ENCODE results near the gene POLD4. TPM values are rescaled to one million over a fixed set of nuclear protein-coding genes. Genes with fewer than 3 reads are reported as not detected.
"Not testable (repeated sequence)": the region's sequence is repeated elsewhere in the genome, so short reads cannot be mapped to it uniquely, and the experiment has no call there.

POLD4 gene
- polyA plus RNA-seq, 1 experiment, result 119 TPM

- Histone ChIP-seq H3K36me3 (ENCODE audit: control insufficient read depth, insufficient read depth, low read length) (no peaks in the 10 kb centered on the region), H3K4me3 (ENCODE audit: low read depth, low read length) (no peak overlapping the region), H3K27me3 (ENCODE audit: control insufficient read depth, insufficient read depth, low read length) (no peaks in the 10 kb centered on the region)
- ChIA-PET POLR2A (interaction anchor here (1.1 kb wide), 1 partner anchor 10 kb away, joined by 14 read pairs; no protein-coding TSS in a partner anchor), CTCF (interaction anchor here (0.7 to 11.2 kb wide), 10 partner anchors 19 to 241 kb away, joined by 3 to 133 read pairs (median 4); partner anchors contain the start of gene SSH3)
- TF ChIP-seq CTCF (IDR thresholded peaks at IDR 0.05; ENCODE audit: insufficient read depth, low read depth, low read length), result no peak
- no peak for DNase-seq (ENCODE audit: low read depth)
Measured at GRCh38 chr11:67322049-67322448, 31.3 kb downstream of the POLD4 start.

GRCh38 chr11:67321313-67321871, 32.0 kb downstream of the POLD4 start:
- TF ChIP-seq CTCF (IDR thresholded peaks at IDR 0.05; ENCODE audit: insufficient read depth, low read depth, low read length), result no peak
- CTCF ChIA-PET, result interaction anchor here (1.2 to 11.2 kb wide), 5 partner anchors 25 to 60 kb away, joined by 3 to 133 read pairs (median 33); no protein-coding TSS in a partner anchor
- POLR2A ChIA-PET, result no interaction called here
- Histone ChIP-seq H3K4me3 (ENCODE audit: low read depth, low read length) (no peak overlapping the region), H3K27me3 (ENCODE audit: control insufficient read depth, insufficient read depth, low read length) (no peaks in the 10 kb centered on the region), H3K36me3 (ENCODE audit: control insufficient read depth, insufficient read depth, low read length) (no peaks in the 10 kb centered on the region)
- no peak for DNase-seq (ENCODE audit: low read depth)

DNA sequence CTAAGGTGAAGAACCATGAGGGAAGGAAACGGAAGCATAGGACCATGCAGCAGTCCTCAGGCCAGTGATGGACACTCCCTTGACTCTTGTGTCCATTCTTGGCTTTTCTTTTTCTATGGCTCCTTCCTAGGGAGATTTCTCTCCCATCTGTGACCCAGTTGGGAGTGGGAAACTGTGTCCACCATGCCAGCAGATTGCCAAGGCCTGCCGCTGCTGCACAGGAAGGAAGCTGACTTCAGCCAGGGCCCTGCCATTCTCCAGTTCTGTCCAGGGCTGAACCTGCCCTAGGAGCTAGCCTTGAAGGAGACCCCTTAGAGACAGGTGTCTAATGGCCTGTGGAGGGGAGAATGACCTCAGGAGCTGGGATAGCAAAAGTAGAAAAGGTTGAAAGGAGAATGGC, 32.7 kb downstream of the POLD4 start:
- ChIA-PET POLR2A (no interaction called here), CTCF (interaction anchor here (0.8 to 11.2 kb wide), 7 partner anchors 16 to 61 kb away, joined by 3 to 133 read pairs (median 4); partner anchors contain the start of gene POLD4)
- Histone ChIP-seq H3K4me3 (ENCODE audit: low read depth, low read length) (no peak overlapping the region), H3K36me3 (ENCODE audit: control insufficient read depth, insufficient read depth, low read length) (no peaks in the 10 kb centered on the region), H3K27me3 (ENCODE audit: control insufficient read depth, insufficient read depth, low read length) (no peaks in the 10 kb centered on the region)
- no peak for TF ChIP-seq CTCF (IDR thresholded peaks at IDR 0.05; ENCODE audit: insufficient read depth, low read depth, low read length)
- DNase-seq (ENCODE audit: low read depth), result no peak

DNA sequence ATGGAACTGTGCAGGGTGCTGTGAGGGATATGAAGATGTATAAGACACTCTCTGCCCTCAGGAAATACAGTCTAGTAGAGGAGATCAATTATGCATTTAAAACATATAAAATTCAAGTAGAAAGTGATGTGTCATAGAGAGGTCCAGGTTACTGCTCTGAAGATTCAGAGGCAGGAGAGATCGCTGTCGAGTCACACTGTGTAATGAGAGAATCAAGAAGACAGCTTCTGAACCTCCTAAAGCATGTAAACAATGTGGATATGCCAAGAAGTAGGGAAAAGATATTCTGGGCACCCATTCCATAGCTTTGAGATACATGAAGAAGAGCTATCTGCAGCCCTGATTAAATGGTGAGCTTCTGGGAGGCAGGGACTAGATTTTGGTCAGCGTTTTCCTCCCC, 33.3 kb downstream of the POLD4 start:
- no peak for TF ChIP-seq CTCF (IDR thresholded peaks at IDR 0.05; ENCODE audit: insufficient read depth, low read depth, low read length)
- ChIA-PET POLR2A (no interaction called here), CTCF (interaction anchor here (0.8 to 11.2 kb wide), 6 partner anchors 15 to 62 kb away, joined by 3 to 133 read pairs (median 18); partner anchors contain the start of gene POLD4)
- H3K36me3 ChIP-seq (ENCODE audit: control insufficient read depth, insufficient read depth, low read length), result no peaks in the 10 kb centered on the region
- DNase-seq (ENCODE audit: low read depth), result no peak
- H3K4me3 ChIP-seq (ENCODE audit: low read depth, low read length), result no peak overlapping the region
- H3K27me3 ChIP-seq (ENCODE audit: control insufficient read depth, insufficient read depth, low read length), result no peaks in the 10 kb centered on the region

- H3K4me3 ChIP-seq (ENCODE audit: low read depth, low read length); H3K36me3 ChIP-seq (ENCODE audit: control insufficient read depth, insufficient read depth, low read length); DNase-seq (ENCODE audit: low read depth); H3K27me3 ChIP-seq (ENCODE audit: control insufficient read depth, insufficient read depth, low read length); POLR2A ChIA-PET: not testable (repeated sequence)
- CTCF ChIA-PET, result interaction anchor here (0.6 to 11.2 kb wide), 5 partner anchors 28 to 327 kb away, joined by 4 to 133 read pairs (median 33); no protein-coding TSS in a partner anchor
Measured at GRCh38 chr11:67318876-67319275, 34.5 kb downstream of the POLD4 start.

All from BJ (cell line).